Mesenchymal stem cell (in vitro differentiated cells and primary cell): ENCODE measurements around the gene E2F4.

ENCODE experiments used
- DNase-seq: peaks from one replicate; pipeline ENCODE4 v3.0.0-alpha.2; 2013
- H2AFZ ChIP-seq: one replicate; pipeline ENCODE4 v1.6.1; 2013; ENCODE audit warnings: low read depth, mild to moderate bottlenecking, control low read depth, inconsistent platforms, low read length, moderate library complexity
- H2AK5ac ChIP-seq: 2 replicates; pipeline ENCODE4 v1.6.1; 2013; ENCODE audit warnings: low read length, moderate library complexity, mild to moderate bottlenecking, inconsistent platforms; ENCODE audit not compliant: severe bottlenecking
- H2BK120ac ChIP-seq: one replicate; pipeline ENCODE4 v1.6.1; 2013; ENCODE audit warnings: low read depth, mild to moderate bottlenecking, inconsistent platforms, low read length, moderate library complexity
- H2BK12ac ChIP-seq, 2 experiments: one replicate each; pipeline ENCODE4 v1.6.1; 2013; ENCODE audit warnings: inconsistent platforms in 2 of 2, low read length in 2 of 2, mild to moderate bottlenecking in 2 of 2, moderate library complexity in 2 of 2, control low read depth in 1 of 2
- H2BK15ac ChIP-seq: one replicate; pipeline ENCODE4 v1.6.1; 2013; ENCODE audit warnings: mild to moderate bottlenecking, low read depth, inconsistent platforms; ENCODE audit not compliant: poor library complexity, severe bottlenecking
- H2BK5ac ChIP-seq: 2 replicates; pipeline ENCODE4 v1.6.1; 2013; ENCODE audit warnings: low read depth, mild to moderate bottlenecking, low read length, control low read depth, inconsistent platforms; ENCODE audit not compliant: poor library complexity, severe bottlenecking
- H3K14ac ChIP-seq, 2 experiments: one replicate each; pipeline ENCODE4 v1.6.1; 2013; ENCODE audit warnings: inconsistent platforms in 2 of 2, low read length in 2 of 2, control low read depth in 1 of 2, mild to moderate bottlenecking in 1 of 2, moderate library complexity in 1 of 2
- H3K18ac ChIP-seq, 2 experiments: one replicate each; pipeline ENCODE4 v1.6.1; 2013; ENCODE audit warnings: inconsistent platforms in 2 of 2, low read length in 2 of 2, control low read depth in 1 of 2, low read depth in 1 of 2, mild to moderate bottlenecking in 1 of 2
- H3K23ac ChIP-seq, 2 experiments: one replicate each; pipeline ENCODE4 v1.6.1; 2013; ENCODE audit warnings: inconsistent platforms in 2 of 2, low read length in 2 of 2, mild to moderate bottlenecking in 2 of 2, moderate library complexity in 2 of 2, control low read depth in 1 of 2
- H3K27ac ChIP-seq: 2 replicates; pipeline ENCODE4 v1.5.1; 2013; ENCODE audit warnings: mild to moderate bottlenecking, moderate library complexity, low read length, control low read depth, inconsistent platforms; ENCODE audit not compliant: poor library complexity, severe bottlenecking
- H3K27me3 ChIP-seq, 2 experiments: 2 replicates each; pipeline versions ENCODE4 v1.6.1 to v1.7.0; 2013; ENCODE audit warnings: low read length in 2 of 2, mild to moderate bottlenecking in 2 of 2, moderate library complexity in 2 of 2, control low read depth in 1 of 2, inconsistent platforms in 1 of 2; ENCODE audit not compliant: control insufficient read depth in 1 of 2, insufficient read depth in 1 of 2
- H3K36me3 ChIP-seq, 2 experiments: 2 replicates each; pipeline versions ENCODE4 v1.6.1 to v1.7.0; 2013; ENCODE audit warnings: low read length in 2 of 2, control low read depth in 1 of 2, inconsistent platforms in 1 of 2, low read depth in 1 of 2, mild to moderate bottlenecking in 1 of 2; ENCODE audit not compliant: insufficient read depth in 2 of 2, control insufficient read depth in 1 of 2
- H3K4ac ChIP-seq, 2 experiments: one replicate each; pipeline ENCODE4 v1.6.1; 2013; ENCODE audit warnings: inconsistent platforms in 2 of 2, low read length in 2 of 2, mild to moderate bottlenecking in 2 of 2, moderate library complexity in 2 of 2, control low read depth in 1 of 2, low read depth in 1 of 2
- H3K4me1 ChIP-seq: 2 replicates; pipeline ENCODE4 v1.6.1; 2013; ENCODE audit warnings: low read depth, low read length, control low read depth; ENCODE audit not compliant: control insufficient read depth, insufficient read depth
- H3K4me2 ChIP-seq: 2 replicates; pipeline ENCODE4 v1.6.1; 2013; ENCODE audit warnings: low read length, mild to moderate bottlenecking, inconsistent platforms; ENCODE audit not compliant: poor library complexity, severe bottlenecking
- H3K4me3 ChIP-seq, 2 experiments: 2 replicates each; pipeline versions ENCODE4 v1.5.1 to v1.7.0; 2013; ENCODE audit warnings: low read length in 2 of 2, mild to moderate bottlenecking in 2 of 2, control low read depth in 1 of 2, low read depth in 1 of 2; ENCODE audit not compliant: insufficient read depth in 1 of 2
- H3K79me1 ChIP-seq: replicated peaks from 2 replicates; pipeline ENCODE4 v1.6.1; 2013; ENCODE audit warnings: mild to moderate bottlenecking, control low read depth, low read length, inconsistent platforms; ENCODE audit not compliant: poor library complexity, severe bottlenecking
- H3K9ac ChIP-seq: 2 replicates; pipeline ENCODE4 v1.7.0; 2013; ENCODE audit warnings: mild to moderate bottlenecking, low read length, moderate library complexity
- H3K9me3 ChIP-seq: 2 replicates; pipeline ENCODE4 v1.7.0; 2013; ENCODE audit warnings: mild to moderate bottlenecking, low read length; ENCODE audit not compliant: control insufficient read depth
- H4K8ac ChIP-seq: one replicate; pipeline ENCODE4 v1.6.1; 2013; ENCODE audit warnings: inconsistent platforms, mild to moderate bottlenecking, low read length, moderate library complexity
- H4K91ac ChIP-seq: one replicate; pipeline ENCODE4 v1.6.1; 2013; ENCODE audit warnings: mild to moderate bottlenecking, low read length, inconsistent platforms
- WGBS: methylation state at CpG from one replicate; pipeline ENCODE4 v1.1.7; 2013; ENCODE audit warnings: mixed read lengths; 5-methylcytosine and 5-hydroxymethylcytosine counted together

E2F4 gene

GRCh38 chr16:67245674-67246080, 53.7 kb downstream of the E2F4 start:
- Histone ChIP-seq H2BK120ac (peak overlapping the region; percentile 96), H3K36me3 (peaks cover 7 to 10% of the 10 kb centered on the region in 2 experiments), H3K27ac (peak overlapping the region; percentile 94), H3K23ac (no peak overlapping the region), H4K91ac (peak overlapping the region; percentile 96), H2BK5ac (peak overlapping the region; percentile 61), H4K8ac (peak overlapping the region; percentile 83), H3K9me3 (no peaks in the 10 kb centered on the region), H3K9ac (peak overlapping the region; percentile 91), H3K4me3 (peak overlapping the region; percentile 84 to 94), H3K18ac (peak overlapping the region; percentile 67 to 92), H3K4me2 (peak overlapping the region; percentile 94), H3K14ac (peak overlapping the region in 1 of 2 experiments; percentile 0), H3K4ac (peak overlapping the region; percentile 84 to 95), H3K4me1 (peaks cover 63% of the 10 kb centered on the region), H3K27me3 (peaks cover 0 to 9% of the 10 kb centered on the region in 2 experiments), H3K79me1 (peaks cover 8% of the 10 kb centered on the region), H2AK5ac (peak overlapping the region; percentile 60), H2BK12ac (peak overlapping the region; percentile 30 to 49), H2BK15ac (peak overlapping the region; percentile 60), H2AFZ (no peak overlapping the region)
- DNase-seq: no peak
- WGBS: 9% methylated on average over 7 of the region's 8 CpGs

- H3K4me3 ChIP-seq: peak overlapping the region; percentile 84 to 94
- H2BK15ac ChIP-seq: peak overlapping the region; percentile 99
- peak overlapping the region; percentile 59 to 84 for H2BK12ac ChIP-seq
- H3K18ac ChIP-seq: peak overlapping the region; percentile 67 to 92
- peak; percentile 94 for DNase-seq
- H3K79me1 ChIP-seq: peaks cover 8% of the 10 kb centered on the region
- 0% methylated on average over 39 of the region's 48 CpGs for WGBS
- H4K91ac ChIP-seq: peak overlapping the region; percentile 96
- peaks cover 59% of the 10 kb centered on the region for H3K4me1 ChIP-seq
- peak overlapping the region; percentile 16 for H2AK5ac ChIP-seq
- H2BK120ac ChIP-seq: peak overlapping the region; percentile 96
- peak overlapping the region; percentile 61 for H2BK5ac ChIP-seq
- peak overlapping the region; percentile 91 for H3K9ac ChIP-seq
- no peak overlapping the region for H2AFZ ChIP-seq
- no peaks in the 10 kb centered on the region for H3K9me3 ChIP-seq
- H3K4ac ChIP-seq: peak overlapping the region; percentile 84 to 91
- H3K4me2 ChIP-seq: peak overlapping the region; percentile 94
- no peak overlapping the region for H3K23ac ChIP-seq
- peaks cover 7 to 10% of the 10 kb centered on the region in 2 experiments for H3K36me3 ChIP-seq
- H3K27ac ChIP-seq: peak overlapping the region; percentile 94
- H3K14ac ChIP-seq: peak overlapping the region in 1 of 2 experiments; percentile 73
- peak overlapping the region; percentile 83 for H4K8ac ChIP-seq
- H3K27me3 ChIP-seq: peaks cover 0 to 9% of the 10 kb centered on the region in 2 experiments
Observed at GRCh38 chr16:67246081-67246755, 54.3 kb downstream of the E2F4 start.

GRCh38 chr16:67246756-67247191, 54.8 kb downstream of the E2F4 start:
- 1% methylated on average over 26 of the region's 26 CpGs for WGBS

More at GRCh38 chr16:67246756-67247191, 54.8 kb downstream of the E2F4 start:
- H2AK5ac ChIP-seq: peak overlapping the region; percentile 16
- no peaks in the 10 kb centered on the region for H3K9me3 ChIP-seq
- H3K36me3 ChIP-seq: peaks cover 7 to 10% of the 10 kb centered on the region in 2 experiments
- DNase-seq: no peak
- H2BK5ac ChIP-seq: peak overlapping the region; percentile 20
- peak overlapping the region; percentile 83 for H4K8ac ChIP-seq
- no peak overlapping the region for H2AFZ ChIP-seq
- H3K9ac ChIP-seq: peak overlapping the region; percentile 91
- H3K79me1 ChIP-seq: peaks cover 6% of the 10 kb centered on the region
- H3K14ac ChIP-seq: peak overlapping the region in 1 of 2 experiments; percentile 73
- H3K27ac ChIP-seq: peak overlapping the region; percentile 94
- H4K91ac ChIP-seq: peak overlapping the region; percentile 57
- H2BK15ac ChIP-seq: peak overlapping the region; percentile 82
- H2BK12ac ChIP-seq: peak overlapping the region; percentile 59 to 84
- peak overlapping the region; percentile 94 for H3K4me2 ChIP-seq
- peak overlapping the region; percentile 83 to 91 for H3K4ac ChIP-seq
- H3K27me3 ChIP-seq: peaks cover 0 to 9% of the 10 kb centered on the region in 2 experiments
- peaks cover 54% of the 10 kb centered on the region for H3K4me1 ChIP-seq
- H3K4me3 ChIP-seq: peak overlapping the region; percentile 84 to 94
- H2BK120ac ChIP-seq: peak overlapping the region; percentile 96
- peak overlapping the region; percentile 67 to 92 for H3K18ac ChIP-seq
- no peak overlapping the region for H3K23ac ChIP-seq
